GM18526 (cell line): ENCODE measurements around the gene CHID1.

Experiments
- POLR2A ChIP-seq: IDR thresholded peaks from 3 replicates; pipeline ENCODE4 v1.6.1; 2011; ENCODE audit not compliant: insufficient read length; ENCODE audit errors: extremely low read depth

Gene CHID1

DNA sequence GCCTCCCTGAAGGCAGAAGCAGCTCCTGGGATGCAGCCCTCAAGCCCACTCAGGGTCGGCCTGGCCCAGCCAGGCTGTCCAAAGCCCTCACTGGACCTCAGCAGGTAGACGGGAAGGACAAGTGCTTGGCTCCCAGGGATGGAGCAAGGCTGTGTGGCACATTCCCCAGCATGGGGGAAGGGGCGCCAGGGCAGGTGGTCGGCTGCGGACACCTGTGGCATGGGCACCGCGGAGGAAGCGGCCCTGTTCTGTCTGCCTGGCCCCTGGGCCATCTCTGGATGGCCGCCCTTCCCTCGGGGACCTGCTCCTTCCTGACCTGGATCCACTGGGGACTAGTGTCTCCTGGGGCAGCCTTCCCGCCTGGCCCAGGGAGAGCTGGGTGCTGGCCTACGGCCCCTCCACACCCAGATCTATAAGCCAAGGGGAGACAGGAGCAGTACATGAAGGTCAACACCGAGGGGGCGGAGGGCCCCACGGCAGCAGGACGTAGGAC is 26.0 kb downstream of the CHID1 start:
- no peak for TF ChIP-seq POLR2A

DNA sequence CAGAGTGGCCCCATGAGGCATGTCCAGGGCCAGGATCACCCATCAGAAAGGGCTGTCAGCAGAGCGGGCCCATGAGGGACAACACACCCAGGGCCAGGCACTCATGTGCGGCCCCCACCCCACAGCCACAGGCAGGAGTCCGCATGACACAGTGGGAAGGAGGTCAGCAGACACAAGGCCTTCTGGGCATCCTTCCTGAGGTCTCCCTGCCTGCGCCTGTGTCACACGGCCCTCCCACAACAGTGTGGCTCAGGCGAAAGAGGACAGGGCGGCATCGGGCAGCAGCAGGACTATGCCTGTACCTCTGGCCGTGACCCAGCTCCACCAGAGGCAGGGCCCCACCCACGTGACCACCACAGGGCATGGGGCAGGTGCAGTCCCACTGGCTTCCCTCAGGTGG is 27.1 kb downstream of the CHID1 start:
- no peak for TF ChIP-seq POLR2A

DNA sequence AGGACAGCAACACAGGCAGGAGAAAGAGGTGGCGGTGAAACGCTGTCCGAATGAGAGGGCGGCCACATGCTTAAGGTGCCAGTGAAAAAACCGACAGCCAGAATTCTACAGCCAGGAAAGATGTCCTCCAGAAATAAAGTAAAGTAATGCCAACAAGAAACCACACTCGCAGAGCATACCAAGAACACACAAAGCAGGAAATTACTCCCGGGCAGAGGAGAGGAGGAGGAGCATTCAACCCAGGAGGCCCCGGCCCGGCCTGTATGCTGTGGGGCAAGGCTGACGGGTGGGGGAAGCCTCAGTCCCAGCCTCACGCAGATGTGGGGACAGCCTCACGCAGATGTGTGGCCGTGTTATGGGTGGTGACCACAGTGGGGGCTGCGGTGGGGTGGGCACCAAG is 28.0 kb downstream of the CHID1 start:
- TF ChIP-seq POLR2A = no peak

DNA sequence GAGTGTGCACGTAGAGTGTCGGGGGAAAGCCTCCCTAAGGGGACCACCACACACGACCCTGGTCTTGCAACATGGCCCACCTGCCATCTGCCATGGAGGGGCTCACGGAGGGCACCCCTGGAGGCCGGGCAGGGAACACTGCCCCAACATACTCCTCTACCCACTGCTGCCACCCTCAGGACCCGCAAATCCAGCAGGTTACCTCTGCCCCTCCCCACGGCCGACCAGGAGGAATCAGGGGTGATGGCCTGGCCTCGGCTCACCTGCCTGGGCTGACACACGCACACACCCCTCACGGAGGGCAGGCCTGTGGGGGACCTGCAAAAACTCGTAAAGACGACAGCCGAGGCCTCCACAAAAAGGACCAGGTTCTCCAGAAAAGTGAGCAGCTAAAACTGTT is 30.2 kb downstream of the CHID1 start:
- no peak for TF ChIP-seq POLR2A

DNA sequence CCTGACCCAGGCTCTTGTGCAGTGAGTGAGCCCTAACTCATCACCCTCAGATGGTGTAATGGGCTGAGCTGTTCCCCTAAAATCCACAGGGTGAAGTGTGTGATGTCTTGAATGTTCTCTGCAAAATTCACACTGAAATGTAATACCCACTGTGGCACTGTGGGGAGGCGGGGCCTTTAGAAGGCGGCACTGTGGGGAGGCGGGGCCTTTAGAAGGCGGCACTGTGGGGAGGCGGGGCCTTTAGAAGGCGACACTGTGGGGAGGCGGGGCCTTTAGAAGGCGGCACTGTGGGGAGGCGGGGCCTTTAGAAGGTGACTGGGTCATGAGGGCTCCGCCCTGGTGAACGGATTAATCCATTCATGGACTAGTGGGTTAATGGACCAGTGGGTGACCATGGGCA is 33.0 kb downstream of the CHID1 start:
- no peak for TF ChIP-seq POLR2A

DNA sequence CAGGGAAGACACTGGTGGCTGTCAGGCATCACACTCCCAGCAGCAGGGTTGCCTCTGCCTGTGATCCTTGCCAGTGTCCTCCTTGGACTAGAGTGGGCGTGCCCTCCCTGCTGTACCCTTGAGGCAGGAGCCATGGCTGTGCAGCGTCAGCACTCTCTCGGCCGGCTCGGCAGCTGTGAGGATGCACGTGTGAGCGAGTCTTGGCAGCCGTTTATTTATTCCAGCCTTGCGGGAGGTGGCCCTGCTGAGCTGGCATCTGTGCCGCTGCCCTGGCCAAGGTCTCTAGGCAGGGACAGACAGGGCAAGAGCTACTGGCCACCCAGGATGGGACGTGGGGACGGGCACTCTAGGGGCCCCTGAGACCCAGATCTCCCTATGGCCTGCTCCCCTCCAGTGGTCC is 34.1 kb downstream of the CHID1 start:
- TF ChIP-seq POLR2A = no peak

DNA sequence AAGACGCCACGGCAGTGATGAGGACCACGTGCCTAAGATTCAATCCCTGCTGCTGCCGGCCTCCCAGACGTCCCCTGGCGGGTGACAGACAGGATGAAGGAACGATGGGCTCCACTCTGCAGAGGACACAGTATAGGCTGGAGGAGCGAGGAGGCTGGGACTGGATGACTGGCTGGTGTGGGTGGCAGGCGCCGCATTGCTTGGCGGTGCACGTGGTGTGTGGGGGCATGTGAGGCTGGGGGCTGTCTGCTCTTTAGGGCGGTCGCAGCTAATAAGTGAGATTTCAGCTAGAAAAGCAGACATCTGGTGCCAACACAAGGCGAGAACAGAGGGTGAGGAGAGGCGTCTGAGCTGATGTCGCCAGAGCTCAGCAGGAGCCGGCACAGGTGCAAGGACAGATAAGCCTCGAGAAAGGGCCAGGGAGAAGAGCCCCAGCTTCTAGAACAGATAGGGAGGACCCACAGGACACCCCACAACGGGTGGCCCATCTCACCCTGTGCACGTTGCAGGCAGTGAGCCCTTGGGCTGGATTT is 34.8 kb downstream of the CHID1 start:
- no peak for TF ChIP-seq POLR2A

DNA sequence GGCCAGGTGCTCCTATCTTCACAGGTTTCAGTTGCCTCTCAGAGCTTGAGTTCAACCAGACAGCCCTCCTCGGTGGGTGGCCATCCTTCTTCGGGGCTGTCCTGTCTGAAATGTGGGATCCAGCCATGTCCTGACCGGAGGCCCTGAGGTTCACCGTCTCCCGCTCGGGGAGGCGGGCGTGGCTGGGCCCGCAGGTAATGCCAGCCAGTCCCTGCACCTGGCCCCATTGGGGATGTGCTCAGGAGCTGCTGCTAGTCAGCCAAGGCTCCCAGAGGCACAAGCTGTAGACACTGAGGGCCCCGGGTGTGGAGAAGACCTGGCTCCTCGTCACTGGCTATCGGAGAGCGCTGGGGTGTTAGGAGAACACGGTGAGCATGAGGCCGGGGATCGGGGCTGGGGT is 35.4 kb downstream of the CHID1 start:
- TF ChIP-seq POLR2A = no peak

DNA sequence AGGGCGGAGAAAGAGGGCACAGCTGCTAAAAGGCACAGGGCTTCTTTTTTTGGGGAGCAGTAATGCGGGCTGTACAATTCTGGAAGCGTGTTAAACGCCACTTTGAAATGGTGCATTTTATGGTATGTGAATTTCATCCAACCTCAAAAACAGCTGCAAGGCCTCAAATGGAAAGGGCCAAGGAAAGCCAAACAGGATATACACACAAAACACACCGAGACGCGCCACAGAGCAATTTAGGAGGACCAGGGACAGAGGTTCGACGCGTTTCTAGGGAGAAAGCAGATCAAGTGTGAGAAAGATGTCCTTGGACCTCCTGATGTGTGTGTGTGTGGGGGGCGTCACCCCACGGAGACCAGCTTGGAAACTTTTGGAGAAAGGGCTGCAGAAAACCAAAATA is 36.9 kb downstream of the CHID1 start:
- TF ChIP-seq POLR2A = no peak

DNA sequence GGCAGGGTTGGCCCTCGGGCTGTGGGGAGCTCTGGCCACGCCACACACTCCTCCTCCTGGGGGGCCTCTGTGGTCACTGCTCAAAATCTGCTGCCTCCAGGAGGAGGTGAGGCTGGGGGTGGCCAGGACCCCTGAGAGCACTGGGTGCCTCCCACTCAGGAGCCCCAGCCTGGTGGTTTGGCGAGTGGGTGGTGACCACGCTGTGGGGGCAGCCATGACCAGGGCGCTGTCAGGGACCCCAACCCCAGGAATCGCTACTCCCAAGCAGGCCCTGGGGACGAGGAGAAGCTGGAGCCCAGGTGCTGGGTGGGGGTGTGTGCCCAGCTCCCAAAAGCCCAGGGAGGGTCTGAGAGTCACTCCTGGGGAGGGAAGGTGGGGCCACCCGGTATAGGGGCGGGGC is 37.8 kb downstream of the CHID1 start:
- no peak for TF ChIP-seq POLR2A

DNA sequence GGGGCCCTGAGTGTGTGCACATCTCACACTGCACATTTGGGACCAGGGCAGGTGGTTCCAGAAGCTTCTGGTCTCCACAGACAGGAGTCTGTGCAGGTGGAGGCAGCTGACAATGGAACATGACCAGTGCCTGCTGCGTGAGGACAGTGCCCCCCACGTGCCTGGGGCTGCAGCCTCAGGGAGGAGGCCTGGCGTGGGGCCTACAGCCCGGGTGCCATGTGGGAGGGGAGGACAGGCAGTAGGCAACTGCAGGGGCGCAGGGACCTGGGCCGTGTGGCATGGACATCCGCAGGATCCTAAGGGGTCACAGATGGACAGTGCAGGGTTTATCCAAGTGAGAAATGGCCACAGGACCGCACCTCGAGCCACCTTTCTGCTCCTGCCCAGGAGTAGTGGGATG is 39.1 kb downstream of the CHID1 start:
- no peak for TF ChIP-seq POLR2A

DNA sequence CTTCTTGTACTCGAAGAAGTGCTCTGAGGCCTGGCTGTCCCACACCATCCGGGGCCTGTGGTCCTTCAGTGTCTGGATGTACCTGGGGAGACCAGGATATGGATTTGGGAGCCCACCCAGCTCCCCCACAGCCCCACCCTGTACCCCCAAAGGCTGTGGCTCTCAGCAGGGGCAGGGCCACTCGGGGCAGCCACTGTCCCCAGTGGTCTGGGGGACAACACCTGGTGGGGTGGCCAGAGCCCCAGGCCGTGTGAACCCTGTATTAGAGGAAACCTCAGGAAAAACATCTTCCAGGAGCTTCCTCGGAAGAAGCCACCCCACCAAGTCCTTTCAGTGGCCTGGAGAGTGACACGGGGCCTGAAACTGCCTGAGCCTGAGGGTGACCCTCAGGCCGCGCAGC is 40.2 kb downstream of the CHID1 start:
- TF ChIP-seq POLR2A = no peak

DNA sequence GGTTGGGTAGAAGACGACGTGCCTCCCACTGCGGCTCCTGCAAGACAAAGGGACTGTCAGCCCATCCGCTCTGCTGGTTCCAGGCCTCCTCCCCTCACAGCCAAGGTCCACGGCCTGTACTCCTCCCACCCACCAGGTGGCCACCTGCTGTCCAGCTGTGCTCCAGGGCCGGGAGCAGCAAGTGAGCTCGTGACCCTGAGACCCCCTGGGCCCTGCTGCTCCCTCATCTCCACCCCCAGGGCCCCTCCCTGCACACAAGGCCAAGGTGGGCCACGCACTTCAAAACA is 40.5 kb downstream of the CHID1 start:
- no peak for TF ChIP-seq POLR2A

DNA sequence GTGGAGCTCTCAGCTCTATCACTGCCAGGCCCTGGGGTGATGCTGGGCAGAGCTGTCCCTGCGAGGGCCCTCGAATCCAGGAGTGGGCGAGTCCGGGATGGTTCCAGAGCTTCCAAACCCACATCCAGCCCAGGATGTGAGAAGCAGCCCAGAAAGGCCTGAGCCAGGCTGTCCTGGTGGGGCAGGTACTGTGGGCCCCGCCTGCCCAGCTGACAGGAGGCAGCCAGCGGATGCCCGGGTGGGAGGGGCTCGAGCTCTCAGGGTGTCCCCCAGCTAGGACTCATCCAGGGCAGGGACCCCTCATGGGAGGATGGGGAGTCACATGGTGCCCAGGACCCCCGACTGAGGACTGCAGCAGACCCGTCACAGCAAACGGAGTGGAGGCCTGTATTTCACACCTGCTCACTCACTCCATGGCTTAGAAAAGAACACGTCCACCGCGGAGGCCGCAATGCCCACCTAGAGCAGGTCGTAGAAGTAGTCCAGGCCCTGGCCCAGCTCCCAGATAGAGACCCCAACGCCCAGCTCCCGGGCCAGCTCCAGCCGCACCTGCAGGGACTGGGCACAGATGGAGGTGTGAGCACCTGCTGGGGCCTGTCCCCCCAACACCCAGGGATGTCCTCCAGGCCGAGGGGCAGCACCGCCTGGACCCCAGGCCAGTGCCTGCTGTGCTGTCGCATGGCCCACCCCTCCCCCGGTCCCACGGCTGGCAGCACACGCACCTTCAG is 41.0 kb downstream of the CHID1 start:
- no peak for TF ChIP-seq POLR2A

DNA sequence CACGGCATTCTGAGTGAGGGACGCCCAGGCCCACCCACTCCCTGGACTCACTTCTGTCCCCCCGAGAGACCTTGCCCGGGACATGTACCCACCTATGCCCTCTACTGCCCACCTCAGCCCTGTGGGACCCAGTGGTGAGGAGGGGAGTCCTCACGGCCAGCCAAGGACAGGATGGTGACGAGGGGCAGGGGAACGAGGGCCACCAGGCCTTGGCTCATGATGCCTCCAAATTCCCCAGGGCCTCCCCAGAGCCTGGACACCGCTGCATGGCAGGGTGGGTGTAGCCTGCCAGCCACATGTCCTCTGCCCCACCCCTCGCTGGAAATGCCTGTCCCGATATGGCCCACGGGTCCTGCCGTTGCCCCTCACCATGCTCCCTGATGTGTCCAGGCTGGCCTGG is 41.8 kb downstream of the CHID1 start:
- no peak for TF ChIP-seq POLR2A

DNA sequence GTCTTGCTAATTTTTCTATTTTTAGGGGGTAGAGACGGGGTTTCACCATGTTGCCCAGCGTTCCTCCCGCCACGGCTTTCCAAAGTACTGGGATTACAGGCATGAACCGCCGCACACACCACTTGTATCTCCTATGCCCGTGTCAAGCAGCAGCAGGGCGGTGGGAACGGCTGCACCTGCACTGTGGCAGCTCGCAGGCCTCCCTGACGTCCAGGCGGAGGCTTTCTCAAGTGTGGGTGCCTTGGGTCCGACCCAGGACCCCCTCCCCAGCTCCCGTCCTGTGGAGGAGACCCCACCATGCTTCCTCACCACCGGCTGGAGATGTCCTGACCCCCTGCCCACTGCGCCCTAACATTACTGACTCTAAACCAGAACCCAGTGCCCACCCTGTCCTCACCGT is 42.2 kb downstream of the CHID1 start:
- no peak for TF ChIP-seq POLR2A

DNA sequence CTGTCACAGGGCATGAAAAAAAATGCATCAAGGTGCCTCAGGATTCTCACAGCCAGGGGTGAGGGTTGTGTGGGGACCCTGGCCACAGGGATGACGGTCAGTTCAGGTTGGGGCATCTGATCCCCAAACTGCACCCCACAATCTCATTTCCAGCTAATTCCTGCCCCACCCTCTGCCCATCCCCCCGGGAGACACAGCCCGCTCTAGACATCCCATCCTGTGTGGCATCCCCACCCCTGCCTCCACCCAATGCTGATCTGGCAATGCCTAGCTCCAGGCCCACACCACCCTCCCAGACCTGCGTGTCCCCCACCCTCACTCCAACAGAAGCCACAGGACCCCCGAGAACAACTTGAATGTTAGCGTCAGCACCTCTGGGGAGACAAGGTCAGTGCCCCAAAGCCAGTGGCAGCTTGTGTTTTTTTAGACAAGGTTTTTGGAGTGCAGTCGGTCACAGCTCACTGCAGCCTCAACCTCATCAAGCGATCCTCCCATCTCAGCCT is 42.7 kb downstream of the CHID1 start:
- no peak for TF ChIP-seq POLR2A
